Gastrocnemius medialis (tissue), 4 donors: ENCODE measurements around the gene ADAMTS20.

Experiments
- CTCF ChIP-seq, 5 experiments: fragments of 450-650 bp in 3 of 5; fragments of 200-600 bp in 2 of 5; sonication (generic) in 2 of 5; IDR thresholded peaks in 4 of 5; conservative IDR thresholded peaks in 1 of 5; 1 replicate in 4 of 5; 2 replicates in 1 of 5; pipeline ENCODE4 v1.5.1; 2016 to 2019; ENCODE audit warnings: antibody characterized with exemption in 5 of 5, mild to moderate bottlenecking in 3 of 5, moderate library complexity in 3 of 5
- POLR2A ChIP-seq, 2 donors: fragments of 450-650 bp; IDR thresholded peaks; one replicate each; pipeline ENCODE4 v1.6.1; 2017; ENCODE audit warnings: antibody characterized with exemption in 2 of 2, mild to moderate bottlenecking in 2 of 2, moderate library complexity in 2 of 2

- no peak for TF ChIP-seq POLR2A (IDR thresholded peaks at IDR 0.05)
- no peak for TF ChIP-seq CTCF (IDR thresholded peaks at IDR 0.05 in 4 of 5, conservative IDR thresholded peaks at IDR 0.05 in 1 of 5)
Observed at GRCh38 chr12:43493261-43493797, 58.7 kb downstream of the ADAMTS20 start.
